Stimulated activated CD4-positive, alpha-beta T cell treated with anti-CD3 and anti-CD28 coated beads, Interleukin-2, amount 100 ng/mL, for 48 hours (primary cell): ENCODE results near the gene SYT9.
"Not testable (repeated sequence)": the region's sequence is repeated elsewhere in the genome, so short reads cannot be mapped to it uniquely, and the experiment has no call there.

Experiments
- DNase-seq, 2 donors: peaks; one replicate each; pipeline ENCODE4 v3.0.0-alpha.2; 2020

The SYT9 gene

DNA sequence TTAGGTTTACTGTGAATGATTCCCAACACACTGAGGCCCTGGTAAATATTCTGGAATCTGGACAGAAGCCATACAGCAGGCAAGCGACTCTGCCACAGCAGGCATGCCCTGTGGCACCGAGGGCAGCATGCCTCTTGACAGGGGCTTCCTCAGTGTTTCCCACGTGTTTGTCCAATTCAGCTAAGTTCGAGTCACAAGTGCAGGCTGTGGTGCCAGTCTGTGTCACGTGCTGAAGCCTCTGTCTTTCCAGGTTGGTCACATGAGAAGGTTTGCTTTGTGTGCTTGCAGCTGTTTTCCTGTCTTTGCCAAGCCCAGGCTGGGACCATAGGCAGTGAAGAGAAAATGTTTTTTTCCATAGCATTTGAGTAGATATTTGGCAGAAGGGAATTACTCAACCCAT lies 259.7 kb downstream of the SYT9 start:
- DNase-seq: no peak

DNA sequence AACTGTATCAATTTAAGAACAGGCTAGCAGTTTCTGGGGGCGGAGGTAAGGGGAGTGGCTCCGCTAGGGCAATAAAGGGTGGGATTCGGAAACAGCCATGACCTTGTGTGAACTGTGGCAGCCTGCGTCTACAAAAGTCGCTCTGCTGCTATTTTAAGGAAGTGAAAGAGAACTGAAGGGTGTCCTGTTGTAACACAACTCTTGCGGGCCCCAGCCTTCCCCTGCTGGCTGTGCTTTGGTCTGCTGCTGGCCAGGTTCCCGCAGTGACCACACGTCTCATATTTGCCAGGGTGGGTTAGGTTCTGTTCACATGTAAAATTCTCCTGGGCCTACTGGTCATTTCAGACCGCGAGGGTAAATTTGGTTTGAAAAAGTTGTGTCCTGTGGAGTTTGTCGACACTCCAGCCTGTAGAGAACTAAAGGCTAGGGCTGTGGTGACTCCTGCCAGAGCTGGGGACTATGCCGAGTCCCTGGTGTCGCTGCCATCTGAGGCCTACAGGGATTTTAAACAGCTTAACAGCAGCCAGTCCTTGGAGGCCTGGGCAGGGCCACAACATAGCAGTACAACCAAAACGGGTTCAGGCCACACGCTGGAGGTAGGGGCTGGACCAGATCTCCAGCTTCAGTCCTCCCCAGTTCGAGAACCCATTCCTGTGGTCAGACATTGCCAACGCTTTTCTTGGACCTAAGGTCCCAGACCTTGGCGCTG lies 261.0 kb downstream of the SYT9 start:
- DNase-seq: no peak

GRCh38 chr11:7513234-7514098 lies 261.8 kb downstream of the SYT9 start, which contains the start of gene PPFIBP2:
Gene PPFIBP2 (plus strand): TSS chr11:7513999. CDS start chr11:7549476, 35,477 bp downstream.
- DNase-seq: peak; percentile 74 to 82

GRCh38 chr11:7514099-7514591 lies 262.4 kb downstream of the SYT9 start:
- no peak for DNase-seq

DNA sequence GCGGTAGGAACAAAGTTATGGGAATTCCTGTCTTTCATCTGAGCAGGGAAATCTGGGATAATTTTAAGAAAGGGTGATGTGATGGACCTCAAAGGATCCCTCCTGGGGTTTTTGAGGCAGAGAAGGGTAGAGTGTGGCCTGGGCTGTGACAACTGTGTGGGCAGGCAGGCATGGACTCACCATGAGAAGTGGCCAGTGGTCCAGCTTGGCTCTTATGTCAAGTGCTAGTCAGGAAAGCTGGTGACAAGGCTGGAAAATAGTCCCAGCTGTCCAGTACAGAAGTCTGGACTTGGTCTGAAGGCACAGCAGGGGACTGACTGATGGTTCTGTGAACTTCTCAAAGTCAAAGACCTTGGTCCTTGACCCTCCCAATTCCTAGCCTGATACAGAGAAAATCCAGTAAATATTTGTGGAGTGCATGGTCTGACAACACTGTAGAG lies 263.8 kb downstream of the SYT9 start:
- DNase-seq: no peak

DNA sequence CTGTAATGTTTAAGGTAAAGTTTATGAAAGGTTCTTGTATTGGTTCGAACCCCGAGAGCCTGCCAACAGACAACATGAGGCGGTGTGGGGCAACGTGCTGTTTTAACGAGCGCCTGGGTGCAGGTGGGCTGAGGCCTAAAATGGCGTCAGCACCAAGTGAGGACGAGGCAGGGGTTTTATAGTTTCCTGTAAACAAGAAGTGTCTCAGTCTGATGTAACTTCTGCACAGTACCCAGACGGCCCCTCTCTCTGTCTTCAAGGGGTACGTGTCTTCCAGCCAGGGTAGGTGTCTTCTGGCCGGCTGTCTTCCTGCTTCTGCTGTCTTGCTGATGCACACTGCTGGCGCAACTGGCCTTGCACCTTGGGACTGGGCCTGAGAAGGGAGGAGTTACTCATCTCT lies 264.8 kb downstream of the SYT9 start:
- no peak for DNase-seq

GRCh38 chr11:7517743-7518142 lies 266.0 kb downstream of the SYT9 start:
- not testable (repeated sequence) for DNase-seq
